GM23338 (cell line): ENCODE measurements around the gene PCSK5.

Experiments used
- EZH2 ChIP-seq: fragments of 200-600 bp; sonication (generic); IDR thresholded peaks from one replicate; pipeline ENCODE4 v1.8.0; 2017; ENCODE audit warnings: antibody characterized with exemption, mild to moderate bottlenecking, low read depth; ENCODE audit not compliant: unreplicated experiment
- EZH2phosphoT487 ChIP-seq: fragments of 200-600 bp; sonication (generic); IDR thresholded peaks from one replicate; pipeline ENCODE4 v1.8.1; 2018; ENCODE audit warnings: antibody characterized with exemption; ENCODE audit not compliant: unreplicated experiment
- STAT1 ChIP-seq: IDR thresholded peaks from one replicate; pipeline ENCODE4 v1.6.1; 2016; ENCODE audit warnings: antibody characterized with exemption; ENCODE audit not compliant: unreplicated experiment
- TF ChIP-seq, protein P1 (sequence below), 2 experiments: fragments of 200-600 bp in 1 of 2; sonication (generic) in 1 of 2; conservative IDR thresholded peaks; 2 replicates each; pipeline versions ENCODE4 v1.5.1 to v1.6.1; 2016 to 2017; ENCODE audit warnings: antibody characterized with exemption in 2 of 2, low read depth in 2 of 2, mild to moderate bottlenecking in 2 of 2, moderate library complexity in 1 of 2
- TF ChIP-seq, protein P2 (sequence below): IDR thresholded peaks from one replicate; pipeline ENCODE4 v1.6.1; 2018; ENCODE audit warnings: antibody characterized with exemption; ENCODE audit not compliant: unreplicated experiment

DNA sequence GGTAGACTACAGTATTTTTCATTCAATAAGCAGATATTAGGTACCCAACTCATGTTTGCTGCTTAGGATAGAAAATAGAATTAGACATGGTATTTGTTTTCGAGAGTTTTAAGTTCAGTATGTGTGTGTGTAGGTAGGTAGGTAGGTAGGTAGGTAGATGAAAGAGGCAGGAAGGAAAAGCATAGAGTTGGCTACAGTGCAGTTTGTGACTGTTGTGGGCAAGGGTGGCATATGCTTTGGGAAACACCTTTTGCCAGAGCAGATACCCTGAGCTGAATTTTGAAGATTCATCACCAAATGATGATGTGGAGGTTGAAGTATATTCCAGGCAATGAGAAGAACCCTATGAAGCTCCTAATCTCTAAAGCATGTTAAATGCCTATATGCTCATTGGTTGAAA, 20.0 kb upstream of the PCSK5 start:
- TF ChIP-seq, protein P1, sequence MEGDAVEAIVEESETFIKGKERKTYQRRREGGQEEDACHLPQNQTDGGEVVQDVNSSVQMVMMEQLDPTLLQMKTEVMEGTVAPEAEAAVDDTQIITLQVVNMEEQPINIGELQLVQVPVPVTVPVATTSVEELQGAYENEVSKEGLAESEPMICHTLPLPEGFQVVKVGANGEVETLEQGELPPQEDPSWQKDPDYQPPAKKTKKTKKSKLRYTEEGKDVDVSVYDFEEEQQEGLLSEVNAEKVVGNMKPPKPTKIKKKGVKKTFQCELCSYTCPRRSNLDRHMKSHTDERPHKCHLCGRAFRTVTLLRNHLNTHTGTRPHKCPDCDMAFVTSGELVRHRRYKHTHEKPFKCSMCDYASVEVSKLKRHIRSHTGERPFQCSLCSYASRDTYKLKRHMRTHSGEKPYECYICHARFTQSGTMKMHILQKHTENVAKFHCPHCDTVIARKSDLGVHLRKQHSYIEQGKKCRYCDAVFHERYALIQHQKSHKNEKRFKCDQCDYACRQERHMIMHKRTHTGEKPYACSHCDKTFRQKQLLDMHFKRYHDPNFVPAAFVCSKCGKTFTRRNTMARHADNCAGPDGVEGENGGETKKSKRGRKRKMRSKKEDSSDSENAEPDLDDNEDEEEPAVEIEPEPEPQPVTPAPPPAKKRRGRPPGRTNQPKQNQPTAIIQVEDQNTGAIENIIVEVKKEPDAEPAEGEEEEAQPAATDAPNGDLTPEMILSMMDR (conservative IDR thresholded peaks at IDR 0.05; ENCODE audit: low read depth in 2 of 2): no peak
- TF ChIP-seq EZH2 (no peak), STAT1 (no peak), EZH2phosphoT487 (no peak)
- TF ChIP-seq, protein P2, sequence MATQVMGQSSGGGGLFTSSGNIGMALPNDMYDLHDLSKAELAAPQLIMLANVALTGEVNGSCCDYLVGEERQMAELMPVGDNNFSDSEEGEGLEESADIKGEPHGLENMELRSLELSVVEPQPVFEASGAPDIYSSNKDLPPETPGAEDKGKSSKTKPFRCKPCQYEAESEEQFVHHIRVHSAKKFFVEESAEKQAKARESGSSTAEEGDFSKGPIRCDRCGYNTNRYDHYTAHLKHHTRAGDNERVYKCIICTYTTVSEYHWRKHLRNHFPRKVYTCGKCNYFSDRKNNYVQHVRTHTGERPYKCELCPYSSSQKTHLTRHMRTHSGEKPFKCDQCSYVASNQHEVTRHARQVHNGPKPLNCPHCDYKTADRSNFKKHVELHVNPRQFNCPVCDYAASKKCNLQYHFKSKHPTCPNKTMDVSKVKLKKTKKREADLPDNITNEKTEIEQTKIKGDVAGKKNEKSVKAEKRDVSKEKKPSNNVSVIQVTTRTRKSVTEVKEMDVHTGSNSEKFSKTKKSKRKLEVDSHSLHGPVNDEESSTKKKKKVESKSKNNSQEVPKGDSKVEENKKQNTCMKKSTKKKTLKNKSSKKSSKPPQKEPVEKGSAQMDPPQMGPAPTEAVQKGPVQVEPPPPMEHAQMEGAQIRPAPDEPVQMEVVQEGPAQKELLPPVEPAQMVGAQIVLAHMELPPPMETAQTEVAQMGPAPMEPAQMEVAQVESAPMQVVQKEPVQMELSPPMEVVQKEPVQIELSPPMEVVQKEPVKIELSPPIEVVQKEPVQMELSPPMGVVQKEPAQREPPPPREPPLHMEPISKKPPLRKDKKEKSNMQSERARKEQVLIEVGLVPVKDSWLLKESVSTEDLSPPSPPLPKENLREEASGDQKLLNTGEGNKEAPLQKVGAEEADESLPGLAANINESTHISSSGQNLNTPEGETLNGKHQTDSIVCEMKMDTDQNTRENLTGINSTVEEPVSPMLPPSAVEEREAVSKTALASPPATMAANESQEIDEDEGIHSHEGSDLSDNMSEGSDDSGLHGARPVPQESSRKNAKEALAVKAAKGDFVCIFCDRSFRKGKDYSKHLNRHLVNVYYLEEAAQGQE: no peak
